Activated B cell treated with CpG ODN at 0.5 μM for 24 hours (primary cell): Measurements from ENCODE around the gene MPL. TPM values are rescaled to one million over a fixed set of nuclear protein-coding genes. Genes with fewer than 3 reads are reported as not detected.

Experiments used
- ATAC-seq: fragments of 200-7000 bp; cut with Tn5 transposase; one replicate; pipeline ENCODE4 v1.10.0; 2021; ENCODE audit warnings: low read depth, mild to moderate bottlenecking, moderate library complexity
- CTCF ChIA-PET: fragments of 350-600 bp; sonication (Branson Sonifier 250); formaldehyde crosslinking; loops from one replicate; lab custom pipeline; 2021; ENCODE audit warnings: antibody characterized with exemption; lab: Charles Lee
- POLR2A ChIA-PET: fragments of 350-600 bp; sonication (Branson Sonifier 250); formaldehyde crosslinking; loops from one replicate; lab custom pipeline; 2021; ENCODE audit warnings: antibody characterized with exemption; lab: Charles Lee
- DNase-seq: peaks from one replicate; pipeline ENCODE4 v3.0.0; 2022
- H3K27ac Mint-ChIP-seq: one replicate; pipeline ENCODE4 v1.8.0; 2020; ENCODE audit warnings: mixed read lengths
- H3K27me3 Mint-ChIP-seq: one replicate; pipeline ENCODE4 v1.8.0; 2021; ENCODE audit warnings: mixed read lengths
- H3K36me3 Mint-ChIP-seq: one replicate; pipeline ENCODE4 v1.8.0; 2021; ENCODE audit warnings: low read depth, mixed read lengths
- H3K4me1 Mint-ChIP-seq: one replicate; pipeline ENCODE4 v1.8.0; 2021; ENCODE audit warnings: mixed read lengths
- H3K4me3 Mint-ChIP-seq: one replicate; pipeline ENCODE4 v1.8.0; 2020; ENCODE audit warnings: mild to moderate bottlenecking, mixed read lengths
- H3K9me3 Mint-ChIP-seq: one replicate; pipeline ENCODE4 v1.8.0; 2020; ENCODE audit warnings: mixed read lengths
- intact Hi-C: fragments of 100-400 bp; cut with micrococcal nuclease; formaldehyde crosslinking; loops from one replicate; pipeline ENCODE4 v1.15.1; 2024
- total RNA-seq: library from RNA; stranded (reverse); gene quantifications from 2 replicates; pipeline ENCODE4 v1.2.3, GENCODE V29; 2022
- TF ChIP-seq, protein P1 (sequence below): fragments of 200-600 bp; IDR thresholded peaks from one replicate; pipeline ENCODE4 v1.8.0; 2022; ENCODE audit warnings: antibody characterized with exemption, mild to moderate bottlenecking

Gene MPL
- total RNA-seq, 1 donor from 2014 or later = not detected

DNA sequence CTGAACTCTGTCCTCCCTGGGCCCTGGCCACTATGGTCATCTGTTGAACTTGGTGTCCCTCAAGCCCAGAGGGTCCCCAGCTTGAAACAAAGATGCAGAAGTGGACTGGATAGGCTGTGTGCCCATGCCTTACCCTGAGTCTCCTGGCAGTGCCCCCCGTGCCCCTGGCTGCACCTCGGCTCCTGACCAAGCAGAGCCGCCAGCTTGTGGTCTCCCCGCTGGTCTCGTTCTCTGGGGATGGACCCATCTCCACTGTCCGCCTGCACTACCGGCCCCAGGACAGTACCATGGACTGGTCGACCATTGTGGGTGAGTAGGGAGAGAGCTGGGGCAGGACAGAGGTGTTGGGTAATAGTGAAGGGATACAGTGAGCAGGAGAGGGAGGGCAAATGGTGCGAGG is 26.1 kb upstream of the MPL start:
- no peaks in the 10 kb centered on the region for H3K4me1 Mint-ChIP-seq
- no peak overlapping the region for H3K4me3 Mint-ChIP-seq
- H3K27me3 Mint-ChIP-seq = peaks cover 7% of the 10 kb centered on the region
- no peaks in the 10 kb centered on the region for H3K36me3 Mint-ChIP-seq
- H3K9me3 Mint-ChIP-seq = no peaks in the 10 kb centered on the region
- no peak for DNase-seq
- ChIA-PET POLR2A (no interaction called here), CTCF (no interaction called here)
- no peak overlapping the region for H3K27ac Mint-ChIP-seq
- TF ChIP-seq, protein P1, sequence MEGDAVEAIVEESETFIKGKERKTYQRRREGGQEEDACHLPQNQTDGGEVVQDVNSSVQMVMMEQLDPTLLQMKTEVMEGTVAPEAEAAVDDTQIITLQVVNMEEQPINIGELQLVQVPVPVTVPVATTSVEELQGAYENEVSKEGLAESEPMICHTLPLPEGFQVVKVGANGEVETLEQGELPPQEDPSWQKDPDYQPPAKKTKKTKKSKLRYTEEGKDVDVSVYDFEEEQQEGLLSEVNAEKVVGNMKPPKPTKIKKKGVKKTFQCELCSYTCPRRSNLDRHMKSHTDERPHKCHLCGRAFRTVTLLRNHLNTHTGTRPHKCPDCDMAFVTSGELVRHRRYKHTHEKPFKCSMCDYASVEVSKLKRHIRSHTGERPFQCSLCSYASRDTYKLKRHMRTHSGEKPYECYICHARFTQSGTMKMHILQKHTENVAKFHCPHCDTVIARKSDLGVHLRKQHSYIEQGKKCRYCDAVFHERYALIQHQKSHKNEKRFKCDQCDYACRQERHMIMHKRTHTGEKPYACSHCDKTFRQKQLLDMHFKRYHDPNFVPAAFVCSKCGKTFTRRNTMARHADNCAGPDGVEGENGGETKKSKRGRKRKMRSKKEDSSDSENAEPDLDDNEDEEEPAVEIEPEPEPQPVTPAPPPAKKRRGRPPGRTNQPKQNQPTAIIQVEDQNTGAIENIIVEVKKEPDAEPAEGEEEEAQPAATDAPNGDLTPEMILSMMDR = no peak
- intact Hi-C loops = no loop called here
- no peak for ATAC-seq

DNA sequence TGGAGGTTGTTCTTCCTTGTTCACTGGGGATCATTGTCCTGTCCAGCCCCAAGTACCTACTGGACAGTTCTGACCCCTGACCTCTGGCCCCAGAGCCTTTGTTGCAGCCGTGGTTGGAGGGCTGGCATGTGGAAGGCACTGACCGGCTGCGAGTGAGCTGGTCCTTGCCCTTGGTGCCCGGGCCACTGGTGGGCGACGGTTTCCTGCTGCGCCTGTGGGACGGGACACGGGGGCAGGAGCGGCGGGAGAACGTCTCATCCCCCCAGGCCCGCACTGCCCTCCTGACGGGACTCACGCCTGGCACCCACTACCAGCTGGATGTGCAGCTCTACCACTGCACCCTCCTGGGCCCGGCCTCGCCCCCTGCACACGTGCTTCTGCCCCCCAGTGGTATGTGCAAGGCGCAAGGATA is 25.4 kb upstream of the MPL start:
- peaks cover 7% of the 10 kb centered on the region for H3K27me3 Mint-ChIP-seq
- TF ChIP-seq, protein P1 = no peak
- CTCF ChIA-PET = no interaction called here
- H3K4me3 Mint-ChIP-seq = no peak overlapping the region
- intact Hi-C loops = no loop called here
- DNase-seq = no peak
- no peaks in the 10 kb centered on the region for H3K9me3 Mint-ChIP-seq
- ATAC-seq = no peak
- H3K4me1 Mint-ChIP-seq = no peaks in the 10 kb centered on the region
- POLR2A ChIA-PET = no interaction called here
- H3K27ac Mint-ChIP-seq = no peak overlapping the region
- no peaks in the 10 kb centered on the region for H3K36me3 Mint-ChIP-seq

DNA sequence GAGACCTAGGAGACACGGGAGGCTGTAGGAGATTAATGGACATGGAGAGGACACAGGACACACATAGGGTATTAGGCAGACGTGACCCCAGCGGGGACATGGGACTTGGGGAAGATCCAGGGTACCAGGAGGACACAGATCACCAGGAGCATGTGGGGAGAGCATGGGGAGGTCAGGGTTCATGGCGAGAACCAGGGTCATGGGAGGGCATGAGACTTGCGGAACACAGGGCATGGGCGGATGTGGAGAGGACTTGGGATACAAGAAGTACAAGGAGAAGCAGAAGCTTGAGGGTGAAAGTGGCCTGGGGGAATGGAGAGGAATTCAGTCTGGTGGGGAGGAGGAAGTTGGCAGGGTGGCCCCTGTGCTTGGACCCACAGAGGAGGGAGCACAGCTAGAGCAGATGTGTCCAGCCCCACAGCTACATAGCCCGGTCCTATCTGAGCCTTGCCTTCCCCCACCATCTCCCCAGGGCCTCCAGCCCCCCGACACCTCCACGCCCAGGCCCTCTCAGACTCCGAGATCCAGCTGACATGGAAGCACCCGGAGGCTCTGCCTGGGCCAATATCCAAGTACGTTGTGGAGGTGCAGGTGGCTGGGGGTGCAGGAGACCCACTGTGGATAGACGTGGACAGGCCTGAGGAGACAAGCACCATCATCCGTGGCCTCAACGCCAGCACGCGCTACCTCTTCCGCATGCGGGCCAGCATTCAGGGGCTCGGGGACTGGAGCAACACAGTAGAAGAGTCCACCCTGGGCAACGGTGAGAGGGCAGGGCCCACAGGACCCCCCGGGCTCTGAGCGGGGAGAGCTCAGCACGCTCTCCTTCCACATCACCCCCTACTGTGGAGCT is 24.7 kb upstream of the MPL start:
- CTCF ChIA-PET = no interaction called here
- H3K9me3 Mint-ChIP-seq = no peaks in the 10 kb centered on the region
- no peak for DNase-seq
- no peaks in the 10 kb centered on the region for H3K36me3 Mint-ChIP-seq
- POLR2A ChIA-PET = no interaction called here
- H3K27ac Mint-ChIP-seq = no peak overlapping the region
- ATAC-seq = no peak
- TF ChIP-seq, protein P1 = no peak
- peaks cover 3% of the 10 kb centered on the region for H3K27me3 Mint-ChIP-seq
- intact Hi-C loops = no loop called here
- H3K4me1 Mint-ChIP-seq = no peaks in the 10 kb centered on the region
- no peak overlapping the region for H3K4me3 Mint-ChIP-seq

DNA sequence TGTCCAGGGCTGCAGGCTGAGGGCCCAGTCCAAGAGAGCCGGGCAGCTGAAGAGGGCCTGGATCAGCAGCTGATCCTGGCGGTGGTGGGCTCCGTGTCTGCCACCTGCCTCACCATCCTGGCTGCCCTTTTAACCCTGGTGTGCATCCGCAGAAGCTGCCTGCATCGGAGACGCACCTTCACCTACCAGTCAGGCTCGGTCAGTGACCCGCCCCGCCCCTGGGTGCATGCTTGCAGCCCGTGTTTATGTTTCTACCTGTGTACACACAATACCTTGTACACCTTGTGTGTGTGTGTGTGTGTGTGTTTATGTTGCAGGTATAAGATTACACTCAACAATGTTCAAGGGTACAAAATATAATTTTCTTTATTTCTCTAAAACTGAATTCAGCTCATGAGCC is 23.8 kb upstream of the MPL start:
- TF ChIP-seq, protein P1 = no peak
- POLR2A ChIA-PET = no interaction called here
- DNase-seq (no peak), ATAC-seq (no peak)
- Mint-ChIP-seq H3K4me1 (no peaks in the 10 kb centered on the region), H3K27ac (no peak overlapping the region), H3K27me3 (no peaks in the 10 kb centered on the region), H3K4me3 (no peak overlapping the region), H3K9me3 (no peaks in the 10 kb centered on the region), H3K36me3 (no peaks in the 10 kb centered on the region)
- intact Hi-C loops = no loop called here
- CTCF ChIA-PET = no interaction called here

DNA sequence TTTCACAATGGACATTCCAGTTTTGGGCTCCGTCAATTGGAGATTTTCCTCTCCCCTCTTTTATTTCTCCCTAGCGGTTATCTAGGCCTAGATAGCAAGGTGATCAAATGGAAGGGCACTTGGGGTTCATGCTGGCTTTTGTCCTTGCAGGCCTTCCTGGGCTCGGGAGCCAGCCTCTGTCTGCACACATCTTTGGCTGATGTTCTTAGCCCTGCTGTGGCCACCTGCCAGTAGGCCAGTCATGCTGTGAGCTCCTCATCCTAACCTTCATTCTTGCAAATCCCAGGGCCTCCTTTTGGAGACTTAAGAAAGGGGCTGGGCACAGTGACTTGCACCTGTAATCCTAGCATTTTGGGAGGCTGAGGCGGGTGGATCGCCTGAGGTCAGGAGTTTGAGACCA is 23.4 kb upstream of the MPL start:
- ATAC-seq (no peak), DNase-seq (no peak)
- Mint-ChIP-seq H3K4me1 (no peaks in the 10 kb centered on the region), H3K27ac (no peak overlapping the region), H3K27me3 (no peaks in the 10 kb centered on the region), H3K4me3 (no peak overlapping the region), H3K9me3 (no peaks in the 10 kb centered on the region), H3K36me3 (no peaks in the 10 kb centered on the region)
- intact Hi-C loops = no loop called here
- ChIA-PET CTCF (no interaction called here), POLR2A (no interaction called here)
- TF ChIP-seq, protein P1 = no peak
